ENCODE results near the gene RNF112.
"Not testable (repeated sequence)": the region's sequence is repeated elsewhere in the genome, so short reads cannot be mapped to it uniquely, and the experiment has no call there.

Gene RNF112

DNA sequence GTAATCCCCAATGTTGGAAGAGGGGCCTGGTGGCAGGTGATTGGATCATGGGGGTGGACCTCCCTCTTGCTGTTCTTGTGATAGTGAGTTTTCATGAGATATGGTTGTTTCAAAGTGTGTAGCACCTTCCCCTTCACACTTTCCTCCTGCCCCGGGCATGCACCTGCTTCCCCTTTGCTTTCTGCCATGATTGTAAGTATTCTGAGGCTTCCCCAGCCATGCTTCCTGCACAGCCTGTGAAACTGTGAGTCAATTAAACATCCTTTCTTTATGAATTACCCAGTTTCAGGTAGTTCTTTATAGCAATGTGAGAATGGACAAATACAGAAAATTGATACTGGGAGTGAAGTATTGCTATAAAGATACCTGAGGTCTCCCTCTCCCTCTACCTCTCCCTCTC is 29.4 kb downstream of the RNF112 start:
- H3K27ac Mint-ChIP-seq = no peak overlapping the region
- H3K36me3 Mint-ChIP-seq = no peaks in the 10 kb centered on the region
- no peak for DNase-seq (ENCODE audit: low spot score in 2 of 2)
- no peak overlapping the region for H3K4me3 Mint-ChIP-seq
- peaks cover 6% of the 10 kb centered on the region for H3K4me1 Mint-ChIP-seq
- H3K9me3 Mint-ChIP-seq = peaks cover 3% of the 10 kb centered on the region
- ATAC-seq = peak; percentile 26

- H3K27ac Mint-ChIP-seq; H3K9me3 Mint-ChIP-seq; ATAC-seq; H3K36me3 Mint-ChIP-seq; H3K4me3 Mint-ChIP-seq; H3K4me1 Mint-ChIP-seq; DNase-seq (ENCODE audit: low spot score in 2 of 2): not testable (repeated sequence)
Observed at GRCh38 chr17:19441288-19441687, 30.3 kb downstream of the RNF112 start.

- ATAC-seq = no peak
- Mint-ChIP-seq H3K9me3 (peaks cover 3% of the 10 kb centered on the region), H3K27ac (no peak overlapping the region), H3K36me3 (no peaks in the 10 kb centered on the region), H3K4me3 (no peak overlapping the region), H3K4me1 (peaks cover 12% of the 10 kb centered on the region)
- no peak for DNase-seq (ENCODE audit: low spot score in 2 of 2)
Observed at GRCh38 chr17:19442731-19443130, 31.7 kb downstream of the RNF112 start.

DNA sequence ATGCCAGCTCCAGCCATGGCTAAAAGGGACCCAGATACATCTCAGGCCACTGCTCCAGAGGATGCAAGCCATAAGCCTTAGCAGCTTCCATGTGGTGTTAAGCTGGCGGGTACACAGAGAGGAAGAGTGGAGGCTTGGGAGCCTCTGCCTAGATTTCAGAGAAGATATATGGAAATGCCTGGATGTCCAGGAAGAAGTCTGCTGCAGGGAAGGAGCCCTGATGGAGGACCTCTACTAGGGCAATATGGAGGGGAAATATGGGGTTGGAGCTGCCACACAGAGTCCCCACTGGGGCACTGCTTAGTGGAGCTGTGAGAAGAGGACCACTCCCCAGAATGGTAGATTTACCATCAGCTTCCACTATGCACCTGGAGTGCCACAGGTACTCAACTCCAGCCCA is 32.1 kb downstream of the RNF112 start:
- Mint-ChIP-seq H3K4me1 (peaks cover 12% of the 10 kb centered on the region), H3K9me3 (peaks cover 3% of the 10 kb centered on the region), H3K27ac (no peak overlapping the region), H3K4me3 (no peak overlapping the region), H3K36me3 (no peaks in the 10 kb centered on the region)
- DNase-seq (ENCODE audit: low spot score in 2 of 2) (no peak), ATAC-seq (no peak)

- no peak overlapping the region for H3K4me3 Mint-ChIP-seq
- peaks cover 3% of the 10 kb centered on the region for H3K9me3 Mint-ChIP-seq
- no peak overlapping the region for H3K27ac Mint-ChIP-seq
- H3K36me3 Mint-ChIP-seq = no peaks in the 10 kb centered on the region
- ATAC-seq (no peak), DNase-seq (ENCODE audit: low spot score in 2 of 2) (no peak)
- H3K4me1 Mint-ChIP-seq = peaks cover 11% of the 10 kb centered on the region
Observed at GRCh38 chr17:19445105-19445504, 34.1 kb downstream of the RNF112 start.

DNA sequence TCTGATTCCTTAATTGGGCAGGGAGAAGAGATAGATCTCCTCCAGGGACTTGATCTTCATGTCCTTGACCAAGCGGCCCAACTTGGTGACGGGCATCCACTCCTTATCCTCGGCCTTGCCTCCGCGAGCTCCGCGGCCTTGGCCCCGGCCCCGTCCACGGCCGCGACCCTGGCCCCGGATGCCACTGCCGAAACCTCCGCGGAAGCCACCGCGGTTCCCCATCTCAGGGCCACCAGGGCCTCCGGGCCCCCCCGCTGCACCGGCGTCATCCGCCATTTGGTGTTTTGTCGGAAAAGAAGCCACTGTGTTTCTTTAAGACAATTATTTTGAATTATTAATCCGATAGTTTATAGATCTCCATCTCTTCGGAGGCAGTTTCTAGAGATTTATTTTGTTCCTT is 35.5 kb downstream of the RNF112 start:
- H3K9me3 Mint-ChIP-seq; DNase-seq (ENCODE audit: low spot score in 2 of 2); ATAC-seq; H3K4me1 Mint-ChIP-seq; H3K36me3 Mint-ChIP-seq; H3K4me3 Mint-ChIP-seq: not testable (repeated sequence)
- peak overlapping the region; percentile 63 for H3K27ac Mint-ChIP-seq

- peak; percentile 51 for ATAC-seq
- Mint-ChIP-seq H3K36me3 (no peaks in the 10 kb centered on the region), H3K27ac (peak overlapping the region; percentile 63), H3K4me1 (peaks cover 5% of the 10 kb centered on the region), H3K4me3 (no peak overlapping the region), H3K9me3 (peaks cover 3% of the 10 kb centered on the region)
- peak; percentile 61 to 84 for DNase-seq (ENCODE audit: low spot score in 2 of 2)
Observed at GRCh38 chr17:19447085-19447583, 36.1 kb downstream of the RNF112 start.

DNA sequence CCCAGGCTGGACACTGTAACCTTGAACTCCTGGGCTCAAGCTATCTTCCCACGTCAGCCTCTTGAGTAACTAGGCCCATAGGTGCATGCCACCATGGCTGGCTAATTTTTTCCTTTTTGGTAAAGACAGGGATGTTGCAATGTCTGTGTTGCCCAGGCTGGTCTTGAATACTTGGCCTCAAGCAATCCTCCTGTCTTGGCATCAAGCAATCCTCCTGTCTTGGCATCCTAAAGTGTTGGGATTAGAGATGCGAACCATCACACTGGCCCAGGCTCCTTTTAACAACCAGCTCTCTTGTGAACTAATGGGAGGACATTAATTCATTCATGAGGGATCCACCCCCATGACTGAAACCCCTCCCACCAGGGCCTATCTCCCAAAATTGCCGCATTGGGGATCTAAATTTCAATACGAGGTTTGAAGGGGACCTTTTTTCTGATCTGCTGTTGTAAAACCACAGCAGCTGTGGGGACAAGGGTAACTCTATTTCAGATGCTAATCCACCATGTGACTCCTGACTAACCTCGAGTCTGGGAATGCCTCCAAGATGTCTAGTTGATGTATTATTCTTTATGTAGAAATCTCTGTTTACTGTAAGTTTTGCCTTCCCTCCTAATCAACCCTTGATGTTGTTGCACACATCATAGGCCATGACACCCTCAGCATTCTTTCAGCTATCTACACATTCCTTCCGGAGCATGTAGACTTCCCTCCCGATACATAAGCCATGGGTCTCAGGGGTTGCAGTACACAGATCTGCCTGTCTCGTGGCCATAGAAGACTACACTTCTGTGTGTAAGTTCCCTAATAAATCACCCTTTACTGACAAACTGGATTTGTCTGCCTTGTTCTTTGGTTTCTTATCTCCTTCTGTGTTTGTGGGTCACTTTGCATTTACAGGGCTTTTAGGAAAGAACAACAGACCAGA is 37.6 kb downstream of the RNF112 start:
- Mint-ChIP-seq H3K9me3 (no peaks in the 10 kb centered on the region), H3K36me3 (no peaks in the 10 kb centered on the region), H3K4me1 (peaks cover 5% of the 10 kb centered on the region), H3K27ac (no peak overlapping the region), H3K4me3 (no peak overlapping the region)
- ATAC-seq (no peak), DNase-seq (ENCODE audit: low spot score in 2 of 2) (no peak)

- Mint-ChIP-seq H3K36me3 (no peaks in the 10 kb centered on the region), H3K27ac (no peak overlapping the region), H3K4me1 (peaks cover 5% of the 10 kb centered on the region), H3K4me3 (no peak overlapping the region), H3K9me3 (no peaks in the 10 kb centered on the region)
- ATAC-seq (no peak), DNase-seq (ENCODE audit: low spot score in 2 of 2) (no peak)
Observed at GRCh38 chr17:19449656-19450055, 38.6 kb downstream of the RNF112 start.

DNA sequence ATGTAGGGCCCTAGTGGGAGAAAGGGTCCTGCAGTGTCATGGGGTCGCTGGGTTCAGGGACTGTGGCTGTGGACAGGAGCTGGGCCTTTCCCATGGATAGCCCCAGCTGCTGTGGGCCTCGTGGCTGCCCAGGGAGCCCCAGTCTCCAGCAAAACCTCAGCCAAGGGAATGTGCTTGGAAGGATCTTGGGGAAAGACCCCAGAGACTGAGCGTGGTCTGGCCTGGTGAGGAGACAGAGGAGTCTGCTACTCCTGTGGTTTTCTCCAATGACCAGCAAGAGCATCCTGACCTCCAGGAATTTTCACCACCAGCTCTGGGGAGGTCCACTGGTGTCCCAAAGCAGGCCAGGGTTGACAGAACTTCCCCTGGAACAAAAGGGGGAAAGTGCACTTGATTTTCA is 42.3 kb downstream of the RNF112 start:
- Mint-ChIP-seq H3K36me3 (no peaks in the 10 kb centered on the region), H3K4me3 (no peak overlapping the region), H3K4me1 (no peaks in the 10 kb centered on the region), H3K27ac (no peak overlapping the region), H3K9me3 (no peaks in the 10 kb centered on the region)
- ATAC-seq (no peak), DNase-seq (ENCODE audit: low spot score in 2 of 2) (no peak)

DNA sequence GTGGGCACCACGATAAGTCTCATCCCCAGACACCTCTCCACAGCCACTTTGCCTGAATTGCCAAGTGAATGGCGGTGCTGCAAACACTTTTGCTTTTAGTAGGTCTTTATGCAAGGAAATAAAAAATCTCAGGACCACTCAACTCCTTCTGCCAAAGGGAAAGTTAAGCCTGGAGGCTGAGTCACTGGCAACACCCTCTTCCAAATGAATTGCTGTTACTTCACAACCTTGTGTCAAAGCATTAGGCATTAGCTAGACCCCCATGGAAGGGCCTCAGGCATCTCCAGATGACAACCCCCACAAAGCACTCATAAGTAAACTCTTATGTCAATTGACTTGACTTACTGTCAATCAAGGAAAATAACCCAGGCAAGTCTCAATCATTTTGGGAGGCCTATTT is 43.0 kb downstream of the RNF112 start:
- H3K4me1 Mint-ChIP-seq = no peaks in the 10 kb centered on the region
- DNase-seq (ENCODE audit: low spot score in 2 of 2) (no peak), ATAC-seq (no peak)
- H3K36me3 Mint-ChIP-seq = no peaks in the 10 kb centered on the region
- no peaks in the 10 kb centered on the region for H3K9me3 Mint-ChIP-seq
- H3K27ac Mint-ChIP-seq = no peak overlapping the region
- no peak overlapping the region for H3K4me3 Mint-ChIP-seq

DNA sequence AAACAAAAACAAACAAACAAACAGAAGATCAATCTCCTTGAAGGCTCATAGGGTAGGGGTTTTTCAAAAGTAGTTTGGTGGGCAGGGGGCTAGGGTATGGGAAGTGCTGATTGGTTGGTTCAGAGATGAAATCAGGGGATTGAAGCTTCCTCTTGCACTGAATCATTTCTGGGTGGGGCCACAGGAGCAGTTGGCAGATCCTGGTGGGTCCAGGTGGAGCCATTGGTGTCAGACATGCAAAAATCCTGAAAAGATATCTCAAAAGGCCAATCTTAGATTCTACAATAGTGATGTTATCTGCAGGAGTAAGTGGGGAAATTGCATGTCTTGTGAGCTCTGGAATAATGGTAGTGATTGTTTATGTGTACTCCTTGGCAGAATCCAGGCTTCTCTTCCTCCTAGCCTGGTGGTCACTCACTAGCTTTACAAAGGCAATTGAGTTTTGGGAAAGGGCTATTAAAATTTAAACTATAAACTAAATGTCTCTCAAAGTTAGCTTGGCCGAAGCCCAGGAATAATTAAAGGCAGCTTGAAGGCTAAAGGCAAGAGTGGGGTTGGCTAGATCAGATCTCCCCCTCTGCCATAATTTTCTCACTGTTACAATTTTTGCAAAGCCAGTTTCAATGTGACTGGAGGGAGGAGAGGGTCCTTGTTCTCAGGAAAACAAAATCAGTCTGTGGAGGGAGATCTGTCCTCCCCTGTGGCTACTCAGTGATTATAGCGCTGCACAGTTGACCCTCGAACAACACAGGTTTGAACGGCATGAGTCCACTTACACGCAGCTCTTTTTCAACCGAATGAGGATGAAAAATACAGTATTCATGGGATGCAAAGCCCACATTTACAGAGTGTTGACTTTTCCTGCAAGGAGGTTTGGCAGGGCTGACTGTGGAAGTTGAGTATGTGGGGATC is 45.2 kb downstream of the RNF112 start:
- ATAC-seq (no peak), DNase-seq (ENCODE audit: low spot score in 2 of 2) (no peak)
- H3K9me3 Mint-ChIP-seq = no peaks in the 10 kb centered on the region
- H3K36me3 Mint-ChIP-seq = no peaks in the 10 kb centered on the region
- H3K4me3 Mint-ChIP-seq = no peak overlapping the region
- H3K27ac Mint-ChIP-seq = no peak overlapping the region
- no peaks in the 10 kb centered on the region for H3K4me1 Mint-ChIP-seq

- Mint-ChIP-seq H3K36me3 (no peaks in the 10 kb centered on the region), H3K9me3 (no peaks in the 10 kb centered on the region), H3K4me1 (no peaks in the 10 kb centered on the region), H3K27ac (no peak overlapping the region), H3K4me3 (no peak overlapping the region)
- DNase-seq (ENCODE audit: low spot score in 2 of 2) (no peak), ATAC-seq (no peak)
Observed at GRCh38 chr17:19457046-19457445, 46.0 kb downstream of the RNF112 start.

- ATAC-seq = no peak
- Mint-ChIP-seq H3K9me3 (no peaks in the 10 kb centered on the region), H3K36me3 (no peaks in the 10 kb centered on the region), H3K4me3 (no peak overlapping the region), H3K4me1 (peaks cover 6% of the 10 kb centered on the region), H3K27ac (no peak overlapping the region)
- DNase-seq (ENCODE audit: low spot score in 2 of 2) = no peak
Observed at GRCh38 chr17:19457830-19458271, 46.8 kb downstream of the RNF112 start.

- H3K9me3 Mint-ChIP-seq; H3K27ac Mint-ChIP-seq; DNase-seq (ENCODE audit: low spot score in 2 of 2); H3K36me3 Mint-ChIP-seq; ATAC-seq; H3K4me3 Mint-ChIP-seq: not testable (repeated sequence)
- H3K4me1 Mint-ChIP-seq = peaks cover 13% of the 10 kb centered on the region
Observed at GRCh38 chr17:19458481-19458880, 47.4 kb downstream of the RNF112 start.
